WERI-Rb-1 (cell line): ENCODE data around the gene CLDND1.

ENCODE experiments used
- DNase-seq: peaks from one replicate; pipeline ENCODE4 v3.0.0-alpha.2; 2020
- H3K27ac ChIP-seq: fragments of 250-450 bp; sonication (Bioruptor Pico); 2 replicates; pipeline ENCODE4 v1.5.1; 2020; ENCODE audit warnings: mild to moderate bottlenecking, moderate library complexity
- H3K27me3 ChIP-seq: fragments of 250-450 bp; sonication (Bioruptor Pico); 2 replicates; pipeline ENCODE4 v1.5.1; 2021; ENCODE audit warnings: mild to moderate bottlenecking, low read depth, moderate library complexity; ENCODE audit not compliant: insufficient read depth, severe bottlenecking
- H3K36me3 ChIP-seq: fragments of 250-450 bp; sonication (Bioruptor Pico); 2 replicates; pipeline ENCODE4 v1.5.1; 2020; ENCODE audit warnings: mild to moderate bottlenecking, moderate library complexity
- H3K4me3 ChIP-seq: 2 replicates; pipeline ENCODE4 v1.5.1; 2011; ENCODE audit warnings: low read depth, mild to moderate bottlenecking, control low read depth, low read length
- H3K9me3 ChIP-seq: fragments of 250-450 bp; sonication (Bioruptor Pico); 2 replicates; pipeline ENCODE4 v1.5.1; 2021; ENCODE audit warnings: mild to moderate bottlenecking, moderate library complexity; ENCODE audit not compliant: severe bottlenecking
- TF ChIP-seq, protein P1 (sequence below): IDR thresholded peaks from 2 replicates; pipeline ENCODE4 v1.5.1; 2011; ENCODE audit warnings: low read depth, mild to moderate bottlenecking, control low read depth, inconsistent platforms, low read length

CLDND1 gene

DNA sequence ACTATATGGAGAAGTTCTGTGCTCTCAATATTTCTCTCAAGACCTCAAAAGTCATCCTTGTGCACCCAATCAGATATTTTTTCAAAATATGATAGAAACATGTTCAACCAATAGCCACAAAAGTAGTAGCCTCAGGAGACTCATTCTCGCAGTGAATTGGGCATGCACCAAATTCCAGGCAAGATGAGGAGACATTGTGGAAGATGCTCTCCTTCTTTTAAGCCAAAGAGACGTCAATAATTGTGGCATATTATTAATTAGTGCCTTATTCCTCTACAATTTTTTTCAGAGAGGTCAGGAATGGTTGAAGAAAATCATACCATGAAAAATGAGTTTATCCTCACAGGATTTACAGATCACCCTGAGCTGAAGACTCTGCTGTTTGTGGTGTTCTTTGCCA is 25.3 kb downstream of the CLDND1 start, which contains the start of gene OR5K2:
OR5K2 (plus strand) TSS at position 301 of the 400 bp plus-strand sequence; CDS start at position 301, 0 bp downstream.
- Histone ChIP-seq H3K9me3 (no peaks in the 10 kb centered on the region), H3K4me3 (no peak within 1 kb of the TSS), H3K27ac (no peak within 1 kb of the TSS), H3K27me3 (no peaks in the 10 kb centered on the region), H3K36me3 (no peaks in the 10 kb centered on the region)
- DNase-seq, result no peak
- TF ChIP-seq, protein P1, sequence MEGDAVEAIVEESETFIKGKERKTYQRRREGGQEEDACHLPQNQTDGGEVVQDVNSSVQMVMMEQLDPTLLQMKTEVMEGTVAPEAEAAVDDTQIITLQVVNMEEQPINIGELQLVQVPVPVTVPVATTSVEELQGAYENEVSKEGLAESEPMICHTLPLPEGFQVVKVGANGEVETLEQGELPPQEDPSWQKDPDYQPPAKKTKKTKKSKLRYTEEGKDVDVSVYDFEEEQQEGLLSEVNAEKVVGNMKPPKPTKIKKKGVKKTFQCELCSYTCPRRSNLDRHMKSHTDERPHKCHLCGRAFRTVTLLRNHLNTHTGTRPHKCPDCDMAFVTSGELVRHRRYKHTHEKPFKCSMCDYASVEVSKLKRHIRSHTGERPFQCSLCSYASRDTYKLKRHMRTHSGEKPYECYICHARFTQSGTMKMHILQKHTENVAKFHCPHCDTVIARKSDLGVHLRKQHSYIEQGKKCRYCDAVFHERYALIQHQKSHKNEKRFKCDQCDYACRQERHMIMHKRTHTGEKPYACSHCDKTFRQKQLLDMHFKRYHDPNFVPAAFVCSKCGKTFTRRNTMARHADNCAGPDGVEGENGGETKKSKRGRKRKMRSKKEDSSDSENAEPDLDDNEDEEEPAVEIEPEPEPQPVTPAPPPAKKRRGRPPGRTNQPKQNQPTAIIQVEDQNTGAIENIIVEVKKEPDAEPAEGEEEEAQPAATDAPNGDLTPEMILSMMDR, result no peak

DNA sequence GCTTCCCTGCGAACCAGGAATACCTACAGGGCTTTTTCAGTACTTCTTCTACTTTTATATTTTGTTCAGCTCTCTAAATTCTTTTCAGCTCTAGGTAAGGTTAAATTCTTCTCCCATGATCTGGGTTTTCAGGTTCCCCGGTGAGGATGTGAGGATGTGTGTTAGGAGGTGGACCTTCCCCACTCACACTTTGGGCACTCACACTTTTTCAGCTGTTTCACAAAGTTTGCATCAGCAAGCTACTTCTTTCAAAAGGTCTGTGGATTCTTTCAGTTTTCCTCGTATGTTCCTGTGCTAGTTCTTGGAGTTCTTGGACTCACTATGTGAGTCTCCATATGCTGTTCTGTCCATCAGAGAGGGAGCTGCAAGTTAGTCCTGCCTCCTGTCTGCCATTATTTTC is 39.1 kb downstream of the CLDND1 start:
- TF ChIP-seq, protein P1, result no peak
- Histone ChIP-seq H3K9me3 (no peaks in the 10 kb centered on the region), H3K27me3 (no peaks in the 10 kb centered on the region), H3K4me3 (no peak overlapping the region), H3K27ac (no peak overlapping the region), H3K36me3 (no peaks in the 10 kb centered on the region)
- no peak for DNase-seq

DNA sequence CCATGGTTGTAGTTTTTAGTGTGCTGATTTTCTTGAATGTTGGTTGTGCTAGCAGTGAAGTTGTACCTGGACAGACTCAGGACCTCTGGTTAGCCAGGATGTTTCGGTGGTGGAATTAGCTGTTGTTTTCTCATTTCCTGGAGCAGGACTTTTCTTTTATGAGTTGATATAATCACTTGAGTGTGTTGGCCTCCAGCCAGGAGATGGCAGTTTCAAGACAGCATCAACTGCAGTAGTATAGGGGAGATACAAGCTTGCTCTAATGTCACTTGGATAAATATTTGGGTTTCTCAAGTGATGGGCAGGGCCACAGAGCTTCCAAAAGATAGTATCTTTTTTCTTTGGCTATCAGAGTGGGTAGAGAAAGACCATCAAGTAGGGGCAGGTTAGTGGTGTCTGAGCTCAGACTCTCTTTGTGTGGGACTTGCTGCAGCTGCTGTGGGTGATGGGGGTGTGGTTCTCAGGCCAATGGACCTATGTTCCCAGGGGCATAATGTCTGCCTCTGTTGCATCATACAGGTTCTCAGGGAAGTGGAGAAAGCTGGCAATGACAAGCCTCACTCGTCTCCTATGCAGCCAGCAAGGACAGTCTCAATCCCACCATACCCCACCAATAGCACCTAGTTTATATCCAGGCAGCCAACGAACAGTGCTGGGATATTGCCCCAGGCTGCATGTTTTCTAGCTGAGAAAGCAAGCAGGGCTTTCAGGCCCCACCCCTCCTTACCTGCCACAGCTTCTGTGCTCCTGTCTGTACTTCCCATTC is 39.8 kb downstream of the CLDND1 start:
- no peak for DNase-seq
- Histone ChIP-seq H3K9me3 (peaks cover 5% of the 10 kb centered on the region), H3K27ac (no peak overlapping the region), H3K4me3 (no peak overlapping the region), H3K36me3 (no peaks in the 10 kb centered on the region), H3K27me3 (no peaks in the 10 kb centered on the region)
- TF ChIP-seq, protein P1, result no peak
